Amygdala (tissue), 56 donors: Measurements from ENCODE around the gene CCNJL.
"Not testable (repeated sequence)": the region's sequence is repeated elsewhere in the genome, so short reads cannot be mapped to it uniquely, and the experiment has no call there.

Experiments used
- DNase-seq, 56 donors: peaks; one replicate each; lab custom pipeline; 2025; lab: John Stamatoyannopoulos, UW

CCNJL gene

GRCh38 chr5:160312134-160312959 is at the start of gene CCNJL:
TSS of gene CCNJL (minus strand) at chr5:160312564. CDS start at chr5:160311923, 641 bp downstream.
- DNase-seq: peak in 37 of 56 donors; percentile 3 to 66 (median 29)

GRCh38 chr5:160361624-160362228 is 49.4 kb upstream of the CCNJL start:
- DNase-seq: no peak

GRCh38 chr5:160360310-160360709 is 47.9 kb upstream of the CCNJL start:
- DNase-seq: no peak

GRCh38 chr5:160359816-160360215 is 47.5 kb upstream of the CCNJL start:
- no peak for DNase-seq

- no peak for DNase-seq
Measured at GRCh38 chr5:160359242-160359641, 46.9 kb upstream of the CCNJL start.

GRCh38 chr5:160357861-160358411 is 45.6 kb upstream of the CCNJL start:
- peak in 10 of 56 donors; percentile 3 to 22 (median 11) for DNase-seq

GRCh38 chr5:160357394-160357793 is 45.0 kb upstream of the CCNJL start:
- DNase-seq: no peak

GRCh38 chr5:160356550-160357347 is 44.4 kb upstream of the CCNJL start:
- no peak for DNase-seq

- DNase-seq: no peak
Measured at GRCh38 chr5:160354666-160355065, 42.3 kb upstream of the CCNJL start.

- peak in 35 of 56 donors; percentile 4 to 84 (median 32) for DNase-seq
Measured at GRCh38 chr5:160353379-160353778, 41.0 kb upstream of the CCNJL start.

- no peak for DNase-seq
Measured at GRCh38 chr5:160352308-160352707, 39.9 kb upstream of the CCNJL start.

GRCh38 chr5:160349935-160350303 is 37.6 kb upstream of the CCNJL start:
- no peak for DNase-seq

GRCh38 chr5:160349249-160349934 is 37.0 kb upstream of the CCNJL start:
- DNase-seq: no peak

- no peak for DNase-seq
Measured at GRCh38 chr5:160348080-160348479, 35.7 kb upstream of the CCNJL start.

GRCh38 chr5:160347448-160347847 is 35.1 kb upstream of the CCNJL start:
- DNase-seq: no peak

- peak in 1 of 56 donors; percentile 14 for DNase-seq
Measured at GRCh38 chr5:160342413-160342941, 30.1 kb upstream of the CCNJL start.

- DNase-seq: no peak
Measured at GRCh38 chr5:160341309-160341870, 29.0 kb upstream of the CCNJL start.

- not testable (repeated sequence) for DNase-seq
Measured at GRCh38 chr5:160340513-160340912, 28.1 kb upstream of the CCNJL start.

GRCh38 chr5:160339406-160340130 is 27.2 kb upstream of the CCNJL start:
- peak in 1 of 56 donors; percentile 13 for DNase-seq
